ENCODE results near the gene DPP8. TPM values are rescaled to one million over a fixed set of nuclear protein-coding genes. Genes with fewer than 3 reads are reported as not detected.

DPP8 gene
- total and polyA plus RNA-seq, 2 donors (not counting 1 experiment from before 2014, with no cell fraction given): 29.9 to 45.4 TPM

GRCh38 chr15:65509321-65509720 is 8.2 kb downstream of the DPP8 start:
- Histone ChIP-seq H3K9ac (ENCODE audit: insufficient read depth, low read length) (no peak overlapping the region), H3K4me3 (replicated peaks in 1 of 4; ENCODE audit: control extremely low read depth in 1 of 4, insufficient read depth in 1 of 4, low read depth in 3 of 4, low read length in 4 of 4) (no peak overlapping the region), H3K9me3 (ENCODE audit: control insufficient read depth, insufficient read depth, low read depth, low read length) (no peaks in the 10 kb centered on the region), H3K79me2 (ENCODE audit: control insufficient read depth, insufficient read depth, low read length) (peaks cover 7% of the 10 kb centered on the region), H3K4me2 (ENCODE audit: extremely low read depth, insufficient read depth, low read length) (no peak overlapping the region), H3K36me3 (ENCODE audit: control insufficient read depth, insufficient read depth, low read length) (peaks cover 3% of the 10 kb centered on the region), H4K20me1 (ENCODE audit: control insufficient read depth, extremely low read depth, insufficient read depth, low read length) (no peaks in the 10 kb centered on the region), H2AFZ (ENCODE audit: low read length) (no peak overlapping the region), H3K27ac (ENCODE audit: insufficient read depth, low read length) (no peak overlapping the region), H3K27me3 (ENCODE audit: control insufficient read depth, insufficient read depth, low read length) (no peaks in the 10 kb centered on the region), H3K4me1 (ENCODE audit: control insufficient read depth, extremely low read depth, insufficient read depth, low read length) (no peaks in the 10 kb centered on the region)
- TF ChIP-seq, protein P1, sequence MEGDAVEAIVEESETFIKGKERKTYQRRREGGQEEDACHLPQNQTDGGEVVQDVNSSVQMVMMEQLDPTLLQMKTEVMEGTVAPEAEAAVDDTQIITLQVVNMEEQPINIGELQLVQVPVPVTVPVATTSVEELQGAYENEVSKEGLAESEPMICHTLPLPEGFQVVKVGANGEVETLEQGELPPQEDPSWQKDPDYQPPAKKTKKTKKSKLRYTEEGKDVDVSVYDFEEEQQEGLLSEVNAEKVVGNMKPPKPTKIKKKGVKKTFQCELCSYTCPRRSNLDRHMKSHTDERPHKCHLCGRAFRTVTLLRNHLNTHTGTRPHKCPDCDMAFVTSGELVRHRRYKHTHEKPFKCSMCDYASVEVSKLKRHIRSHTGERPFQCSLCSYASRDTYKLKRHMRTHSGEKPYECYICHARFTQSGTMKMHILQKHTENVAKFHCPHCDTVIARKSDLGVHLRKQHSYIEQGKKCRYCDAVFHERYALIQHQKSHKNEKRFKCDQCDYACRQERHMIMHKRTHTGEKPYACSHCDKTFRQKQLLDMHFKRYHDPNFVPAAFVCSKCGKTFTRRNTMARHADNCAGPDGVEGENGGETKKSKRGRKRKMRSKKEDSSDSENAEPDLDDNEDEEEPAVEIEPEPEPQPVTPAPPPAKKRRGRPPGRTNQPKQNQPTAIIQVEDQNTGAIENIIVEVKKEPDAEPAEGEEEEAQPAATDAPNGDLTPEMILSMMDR (conservative IDR thresholded peaks at IDR 0.05 in 1 of 2, IDR thresholded peaks at IDR 0.05 in 1 of 2; ENCODE audit: low read depth in 1 of 2, low read length in 2 of 2): no peak
- no peak for TF ChIP-seq EZH2 (IDR thresholded peaks at IDR 0.05; ENCODE audit: low read length, missing control alignments)
- no peak for DNase-seq (ENCODE audit: low read depth in 2 of 2)

DNA sequence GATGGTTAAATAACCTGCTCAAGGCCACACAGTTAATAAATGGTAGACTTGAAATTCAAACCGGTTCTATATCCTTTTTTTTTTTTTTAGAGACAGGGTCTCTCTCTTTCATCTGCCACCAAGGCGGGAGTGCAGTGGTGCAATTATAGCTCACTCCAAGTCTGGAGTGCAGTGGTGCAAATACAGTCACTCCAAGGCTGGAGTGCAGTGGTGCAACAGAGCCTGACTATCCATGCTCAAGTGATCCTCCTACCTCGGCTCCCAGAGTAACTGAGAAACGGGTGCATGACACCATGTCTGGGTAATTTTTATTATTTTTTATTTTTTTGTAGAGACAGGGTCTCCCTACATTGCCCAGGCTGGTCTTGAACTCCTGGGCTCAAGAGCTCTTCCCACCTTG is 23.4 kb downstream of the DPP8 start:
- no peaks in the 10 kb centered on the region for H3K79me2 ChIP-seq (ENCODE audit: control insufficient read depth, insufficient read depth, low read length)

DNA sequence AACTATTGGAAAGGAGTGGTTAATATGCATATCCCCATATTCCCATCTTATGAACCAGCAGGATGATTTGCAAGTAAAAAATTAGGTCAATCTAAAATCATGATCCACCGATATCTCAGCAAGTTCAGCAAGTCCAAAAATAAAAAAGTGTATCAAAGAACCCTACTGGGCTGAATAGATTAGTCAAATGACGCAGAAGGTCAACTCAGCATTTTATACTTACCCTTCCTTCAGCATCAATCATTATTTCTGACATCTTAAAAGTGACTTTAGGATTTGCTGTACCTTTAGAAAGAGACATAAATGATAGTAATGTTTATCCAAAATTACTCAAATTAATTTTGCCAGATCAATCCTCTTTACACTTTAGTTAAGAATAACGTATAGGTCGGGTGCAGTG is 32.6 kb downstream of the DPP8 start:
- no peak overlapping the region for H3K27ac ChIP-seq (ENCODE audit: insufficient read depth, low read length)
- no peak for TF ChIP-seq EZH2 (IDR thresholded peaks at IDR 0.05; ENCODE audit: low read length, missing control alignments)
- TF ChIP-seq, protein P1 (conservative IDR thresholded peaks at IDR 0.05 in 1 of 2, IDR thresholded peaks at IDR 0.05 in 1 of 2; ENCODE audit: low read depth in 1 of 2, low read length in 2 of 2): no peak
- no peak overlapping the region for H3K4me3 ChIP-seq (replicated peaks in 1 of 4; ENCODE audit: control extremely low read depth in 1 of 4, insufficient read depth in 1 of 4, low read depth in 3 of 4, low read length in 4 of 4)
- no peaks in the 10 kb centered on the region for H4K20me1 ChIP-seq (ENCODE audit: control insufficient read depth, extremely low read depth, insufficient read depth, low read length)
- DNase-seq (ENCODE audit: low read depth in 2 of 2): no peak
- no peak overlapping the region for H3K4me2 ChIP-seq (ENCODE audit: extremely low read depth, insufficient read depth, low read length)
- peaks cover 5% of the 10 kb centered on the region for H3K36me3 ChIP-seq (ENCODE audit: control insufficient read depth, insufficient read depth, low read length)
- H3K9ac ChIP-seq (ENCODE audit: insufficient read depth, low read length): no peak overlapping the region
- H3K79me2 ChIP-seq (ENCODE audit: control insufficient read depth, insufficient read depth, low read length): no peaks in the 10 kb centered on the region
- H3K4me1 ChIP-seq (ENCODE audit: control insufficient read depth, extremely low read depth, insufficient read depth, low read length): no peaks in the 10 kb centered on the region
- no peaks in the 10 kb centered on the region for H3K9me3 ChIP-seq (ENCODE audit: control insufficient read depth, insufficient read depth, low read depth, low read length)
- no peaks in the 10 kb centered on the region for H3K27me3 ChIP-seq (ENCODE audit: control insufficient read depth, insufficient read depth, low read length)
- H2AFZ ChIP-seq (ENCODE audit: low read length): no peak overlapping the region

More for the DNA sequence above, 23.4 kb downstream of the DPP8 start:
- Histone ChIP-seq H4K20me1 (ENCODE audit: control insufficient read depth, extremely low read depth, insufficient read depth, low read length) (no peaks in the 10 kb centered on the region), H3K4me2 (ENCODE audit: extremely low read depth, insufficient read depth, low read length) (no peak overlapping the region), H3K4me1 (ENCODE audit: control insufficient read depth, extremely low read depth, insufficient read depth, low read length) (no peaks in the 10 kb centered on the region), H3K9me3 (ENCODE audit: control insufficient read depth, insufficient read depth, low read depth, low read length) (no peaks in the 10 kb centered on the region), H3K27ac (ENCODE audit: insufficient read depth, low read length) (no peak overlapping the region), H3K4me3 (replicated peaks in 1 of 4; ENCODE audit: control extremely low read depth in 1 of 4, insufficient read depth in 1 of 4, low read depth in 3 of 4, low read length in 4 of 4) (no peak overlapping the region), H3K27me3 (ENCODE audit: control insufficient read depth, insufficient read depth, low read length) (no peaks in the 10 kb centered on the region), H2AFZ (ENCODE audit: low read length) (no peak overlapping the region), H3K9ac (ENCODE audit: insufficient read depth, low read length) (no peak overlapping the region), H3K36me3 (ENCODE audit: control insufficient read depth, insufficient read depth, low read length) (peaks cover 6% of the 10 kb centered on the region)
- TF ChIP-seq, protein P1 (conservative IDR thresholded peaks at IDR 0.05 in 1 of 2, IDR thresholded peaks at IDR 0.05 in 1 of 2; ENCODE audit: low read depth in 1 of 2, low read length in 2 of 2): no peak
- no peak for TF ChIP-seq EZH2 (IDR thresholded peaks at IDR 0.05; ENCODE audit: low read length, missing control alignments)
- DNase-seq (ENCODE audit: low read depth in 2 of 2): no peak
